ENCODE measurements around the gene GRXCR2. TPM values are rescaled to one million over a fixed set of nuclear protein-coding genes. Genes with fewer than 3 reads are reported as not detected.

Gene GRXCR2
- total and polyA plus RNA-seq, 2 donors from 2014 or later: not detected

DNA sequence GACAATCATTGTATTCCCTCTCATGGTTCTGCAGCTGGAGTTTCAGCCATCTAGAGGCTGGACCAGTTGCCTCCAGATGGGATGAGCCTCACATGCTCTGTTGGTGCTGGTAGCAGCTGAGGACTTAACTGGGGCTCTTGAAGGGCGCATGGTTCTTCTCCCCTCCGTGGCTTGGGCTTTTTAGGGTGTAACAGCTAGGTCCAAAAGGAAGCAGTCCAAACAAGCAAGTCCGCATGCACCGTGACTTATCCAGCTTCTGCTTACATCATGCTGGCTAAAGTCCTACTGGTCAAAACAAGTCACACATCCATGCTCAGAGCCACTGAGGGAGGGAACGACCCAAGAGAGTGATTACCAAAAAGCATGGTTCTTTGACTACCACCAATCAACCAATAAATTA lies 31.9 kb upstream of the GRXCR2 start:
- H3K9ac ChIP-seq (ENCODE audit: low read length in 3 of 3): no peak overlapping the region

DNA sequence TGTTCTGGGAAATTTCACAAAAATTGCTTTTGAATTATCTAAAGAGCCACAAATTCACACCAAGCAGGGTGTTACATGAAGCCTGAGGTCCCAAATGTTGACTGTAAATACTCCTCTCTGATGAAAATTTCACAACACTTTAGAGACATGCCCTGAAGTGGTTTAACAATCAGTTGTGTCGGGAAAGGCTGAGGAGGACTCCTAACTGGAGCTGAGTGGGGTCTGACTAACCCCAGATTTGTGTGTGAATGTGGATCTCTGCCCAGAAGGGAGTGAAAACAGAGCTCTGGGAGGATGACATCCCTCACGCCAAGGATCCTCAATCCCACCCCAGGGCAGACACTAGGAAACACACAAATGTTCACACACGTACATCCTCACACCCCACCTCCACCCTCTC lies 31.1 kb upstream of the GRXCR2 start:
- no peaks in the 10 kb centered on the region for H3K4me1 ChIP-seq (ENCODE audit: control insufficient read depth in 2 of 3, insufficient read depth in 2 of 3, low read depth in 1 of 3, low read length in 3 of 3)
- H3K27me3 ChIP-seq (ENCODE audit: control insufficient read depth, insufficient read depth, low read length): no peaks in the 10 kb centered on the region
- H3K9me3 ChIP-seq (ENCODE audit: control insufficient read depth in 2 of 3, insufficient read depth in 1 of 3, low read length in 3 of 3): no peaks in the 10 kb centered on the region
- H3K36me3 ChIP-seq (ENCODE audit: control insufficient read depth in 2 of 3, insufficient read depth in 3 of 3, low read length in 3 of 3): no peaks in the 10 kb centered on the region
- H3K4me3 ChIP-seq (ENCODE audit: low read length in 3 of 3): no peak overlapping the region
- FAIRE-seq: no peak
- TF ChIP-seq, protein P1, sequence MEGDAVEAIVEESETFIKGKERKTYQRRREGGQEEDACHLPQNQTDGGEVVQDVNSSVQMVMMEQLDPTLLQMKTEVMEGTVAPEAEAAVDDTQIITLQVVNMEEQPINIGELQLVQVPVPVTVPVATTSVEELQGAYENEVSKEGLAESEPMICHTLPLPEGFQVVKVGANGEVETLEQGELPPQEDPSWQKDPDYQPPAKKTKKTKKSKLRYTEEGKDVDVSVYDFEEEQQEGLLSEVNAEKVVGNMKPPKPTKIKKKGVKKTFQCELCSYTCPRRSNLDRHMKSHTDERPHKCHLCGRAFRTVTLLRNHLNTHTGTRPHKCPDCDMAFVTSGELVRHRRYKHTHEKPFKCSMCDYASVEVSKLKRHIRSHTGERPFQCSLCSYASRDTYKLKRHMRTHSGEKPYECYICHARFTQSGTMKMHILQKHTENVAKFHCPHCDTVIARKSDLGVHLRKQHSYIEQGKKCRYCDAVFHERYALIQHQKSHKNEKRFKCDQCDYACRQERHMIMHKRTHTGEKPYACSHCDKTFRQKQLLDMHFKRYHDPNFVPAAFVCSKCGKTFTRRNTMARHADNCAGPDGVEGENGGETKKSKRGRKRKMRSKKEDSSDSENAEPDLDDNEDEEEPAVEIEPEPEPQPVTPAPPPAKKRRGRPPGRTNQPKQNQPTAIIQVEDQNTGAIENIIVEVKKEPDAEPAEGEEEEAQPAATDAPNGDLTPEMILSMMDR (IDR thresholded peaks at IDR 0.05; ENCODE audit: borderline replicate concordance, extremely low read depth, insufficient read depth): no peak
- no peak for DNase-seq
- H3K27ac ChIP-seq (ENCODE audit: low read depth in 2 of 2, low read length in 2 of 2): no peak overlapping the region
- no peak overlapping the region for H3K9ac ChIP-seq (ENCODE audit: low read length in 3 of 3)
- intact Hi-C loops (cut with DNase I): no loop called here

More for the DNA sequence above, 31.9 kb upstream of the GRXCR2 start:
- H3K4me3 ChIP-seq (ENCODE audit: low read length in 3 of 3): no peak overlapping the region
- H3K27ac ChIP-seq (ENCODE audit: low read depth in 2 of 2, low read length in 2 of 2): no peak overlapping the region
- DNase-seq (no peak), FAIRE-seq (no peak)
- no peaks in the 10 kb centered on the region for H3K36me3 ChIP-seq (ENCODE audit: control insufficient read depth in 2 of 3, insufficient read depth in 3 of 3, low read length in 3 of 3)
- H3K9me3 ChIP-seq (ENCODE audit: control insufficient read depth in 2 of 3, insufficient read depth in 1 of 3, low read length in 3 of 3): no peaks in the 10 kb centered on the region
- no peaks in the 10 kb centered on the region for H3K27me3 ChIP-seq (ENCODE audit: control insufficient read depth, insufficient read depth, low read length)
- TF ChIP-seq, protein P1 (IDR thresholded peaks at IDR 0.05; ENCODE audit: borderline replicate concordance, extremely low read depth, insufficient read depth): no peak
- no peaks in the 10 kb centered on the region for H3K4me1 ChIP-seq (ENCODE audit: control insufficient read depth in 2 of 3, insufficient read depth in 2 of 3, low read depth in 1 of 3, low read length in 3 of 3)
- intact Hi-C loops (cut with DNase I): no loop called here

DNA sequence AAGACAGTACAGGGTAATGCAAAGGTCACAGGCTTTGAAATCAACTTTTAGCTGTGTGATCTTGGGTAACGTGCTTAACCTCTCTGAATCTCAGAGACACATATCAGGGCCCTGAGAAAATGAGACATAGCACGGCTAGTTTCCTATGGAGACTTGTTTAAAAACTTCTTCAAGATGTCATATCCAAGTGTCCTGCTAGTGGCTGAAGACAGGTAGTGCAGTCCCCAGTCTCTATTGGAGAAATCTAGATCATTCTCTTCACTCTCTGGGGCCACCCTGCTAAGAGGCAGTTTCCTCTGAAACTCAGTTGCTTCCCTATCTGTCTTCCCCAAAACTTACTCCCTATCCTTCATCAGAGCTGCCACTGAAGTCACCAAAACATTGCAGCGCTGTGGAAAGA lies 30.3 kb upstream of the GRXCR2 start:
- TF ChIP-seq, protein P1 (IDR thresholded peaks at IDR 0.05; ENCODE audit: borderline replicate concordance, extremely low read depth, insufficient read depth): peak; percentile 9
- H3K9ac ChIP-seq (ENCODE audit: low read length in 3 of 3): no peak overlapping the region
- DNase-seq (no peak), FAIRE-seq (no peak)
- no peak overlapping the region for H3K27ac ChIP-seq (ENCODE audit: low read depth in 2 of 2, low read length in 2 of 2)
- H3K36me3 ChIP-seq (ENCODE audit: control insufficient read depth in 2 of 3, insufficient read depth in 3 of 3, low read length in 3 of 3): no peaks in the 10 kb centered on the region
- no peaks in the 10 kb centered on the region for H3K27me3 ChIP-seq (ENCODE audit: control insufficient read depth, insufficient read depth, low read length)
- no peaks in the 10 kb centered on the region for H3K9me3 ChIP-seq (ENCODE audit: control insufficient read depth in 2 of 3, insufficient read depth in 1 of 3, low read length in 3 of 3)
- H3K4me1 ChIP-seq (ENCODE audit: control insufficient read depth in 2 of 3, insufficient read depth in 2 of 3, low read depth in 1 of 3, low read length in 3 of 3): no peaks in the 10 kb centered on the region
- H3K4me3 ChIP-seq (ENCODE audit: low read length in 3 of 3): no peak overlapping the region
- intact Hi-C loops (cut with DNase I): no loop called here

DNA sequence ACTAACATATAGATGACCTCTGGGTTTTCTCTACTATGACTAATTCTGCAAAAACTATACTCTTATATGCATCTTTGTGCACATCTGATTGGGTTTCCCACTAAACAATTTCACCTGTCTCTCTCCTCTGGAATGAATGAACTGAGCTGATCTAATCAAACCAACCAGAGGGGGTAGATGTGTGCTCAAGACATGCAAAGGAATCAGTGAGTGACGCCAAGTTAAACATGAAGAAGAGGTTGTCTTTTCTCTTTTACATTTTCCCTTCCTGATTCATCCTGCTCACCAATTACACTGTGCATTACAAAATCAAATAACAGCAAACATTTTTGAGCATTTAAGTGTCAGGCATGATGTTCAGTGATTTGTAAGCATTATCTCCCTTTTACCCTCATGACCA lies 29.6 kb upstream of the GRXCR2 start:
- no peak overlapping the region for H3K4me3 ChIP-seq (ENCODE audit: low read length in 3 of 3)
- H3K27me3 ChIP-seq (ENCODE audit: control insufficient read depth, insufficient read depth, low read length): no peaks in the 10 kb centered on the region
- H3K36me3 ChIP-seq (ENCODE audit: control insufficient read depth in 2 of 3, insufficient read depth in 3 of 3, low read length in 3 of 3): no peaks in the 10 kb centered on the region
- TF ChIP-seq, protein P1 (IDR thresholded peaks at IDR 0.05; ENCODE audit: borderline replicate concordance, extremely low read depth, insufficient read depth): no peak
- intact Hi-C loops (cut with DNase I): no loop called here
- FAIRE-seq: no peak
- no peak overlapping the region for H3K27ac ChIP-seq (ENCODE audit: low read depth in 2 of 2, low read length in 2 of 2)
- no peaks in the 10 kb centered on the region for H3K4me1 ChIP-seq (ENCODE audit: control insufficient read depth in 2 of 3, insufficient read depth in 2 of 3, low read depth in 1 of 3, low read length in 3 of 3)
- H3K9me3 ChIP-seq (ENCODE audit: control insufficient read depth in 2 of 3, insufficient read depth in 1 of 3, low read length in 3 of 3): no peaks in the 10 kb centered on the region
- no peak overlapping the region for H3K9ac ChIP-seq (ENCODE audit: low read length in 3 of 3)
- DNase-seq: no peak
